22Rv1 (cell line): Measurements from ENCODE around the gene MFSD6.

Experiments
- CTCF ChIP-seq: fragments of 450-650 bp; IDR thresholded peaks from 2 replicates; pipeline ENCODE4 v1.5.1; 2017; ENCODE audit warnings: mild to moderate bottlenecking
- ZFX ChIP-seq: fragments of 450-650 bp; IDR thresholded peaks from 2 replicates; pipeline ENCODE4 v1.6.1; 2017; ENCODE audit warnings: antibody characterized with exemption, borderline replicate concordance

DNA sequence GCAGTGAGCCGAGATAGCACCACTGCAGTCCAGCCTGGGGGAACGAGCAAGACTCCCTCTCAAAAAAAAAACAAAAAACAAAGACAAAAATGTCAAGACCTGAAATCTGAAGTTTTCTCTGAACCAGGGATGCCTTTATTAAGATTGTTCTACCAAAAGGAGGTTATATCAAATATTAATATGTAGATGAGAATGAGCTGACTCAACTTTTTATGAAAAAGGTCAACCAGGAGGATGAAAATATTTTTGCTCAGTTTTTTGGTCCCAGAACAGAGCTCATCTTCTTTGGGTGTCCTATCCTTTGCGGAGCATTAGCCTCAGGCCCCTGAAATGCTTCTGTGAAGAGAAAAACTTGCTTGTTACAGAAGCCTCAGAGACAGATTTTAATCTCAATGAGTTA, 82.3 kb downstream of the MFSD6 start:
- TF ChIP-seq CTCF (no peak), ZFX (no peak)
